ENCODE measurements around the gene GPC6.

The GPC6 gene

DNA sequence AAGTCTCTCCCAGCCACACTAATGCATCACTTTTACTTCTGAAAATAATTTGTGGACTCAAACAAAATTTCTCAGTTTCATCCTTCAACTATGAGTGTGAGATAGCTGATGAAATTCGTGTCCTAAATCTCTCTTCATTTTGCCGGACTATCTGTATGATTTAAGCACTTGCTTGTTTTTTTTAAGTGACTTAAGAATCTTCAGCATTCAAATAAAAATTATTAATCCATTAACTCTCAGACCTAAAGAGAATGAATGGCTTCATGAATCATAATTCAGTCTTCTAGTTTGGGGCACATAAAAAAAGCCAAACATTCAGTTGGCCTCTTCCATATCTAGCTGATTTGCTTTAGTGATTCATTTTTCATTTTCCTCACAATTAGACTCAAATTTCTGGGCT lies 673.4 kb downstream of the GPC6 start:
- in situ Hi-C loops (cut with HindIII; ENCODE audit: low sequenced_read_pairs): no loop called here
- peak; percentile 4 for DNase-seq (ENCODE audit: low read depth, low spot score)
- TF ChIP-seq, protein P1, sequence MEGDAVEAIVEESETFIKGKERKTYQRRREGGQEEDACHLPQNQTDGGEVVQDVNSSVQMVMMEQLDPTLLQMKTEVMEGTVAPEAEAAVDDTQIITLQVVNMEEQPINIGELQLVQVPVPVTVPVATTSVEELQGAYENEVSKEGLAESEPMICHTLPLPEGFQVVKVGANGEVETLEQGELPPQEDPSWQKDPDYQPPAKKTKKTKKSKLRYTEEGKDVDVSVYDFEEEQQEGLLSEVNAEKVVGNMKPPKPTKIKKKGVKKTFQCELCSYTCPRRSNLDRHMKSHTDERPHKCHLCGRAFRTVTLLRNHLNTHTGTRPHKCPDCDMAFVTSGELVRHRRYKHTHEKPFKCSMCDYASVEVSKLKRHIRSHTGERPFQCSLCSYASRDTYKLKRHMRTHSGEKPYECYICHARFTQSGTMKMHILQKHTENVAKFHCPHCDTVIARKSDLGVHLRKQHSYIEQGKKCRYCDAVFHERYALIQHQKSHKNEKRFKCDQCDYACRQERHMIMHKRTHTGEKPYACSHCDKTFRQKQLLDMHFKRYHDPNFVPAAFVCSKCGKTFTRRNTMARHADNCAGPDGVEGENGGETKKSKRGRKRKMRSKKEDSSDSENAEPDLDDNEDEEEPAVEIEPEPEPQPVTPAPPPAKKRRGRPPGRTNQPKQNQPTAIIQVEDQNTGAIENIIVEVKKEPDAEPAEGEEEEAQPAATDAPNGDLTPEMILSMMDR (IDR thresholded peaks at IDR 0.05; ENCODE audit: low read depth, low read length): no peak
- H3K4me3 ChIP-seq (ENCODE audit: low read depth, low read length): no peak overlapping the region

DNA sequence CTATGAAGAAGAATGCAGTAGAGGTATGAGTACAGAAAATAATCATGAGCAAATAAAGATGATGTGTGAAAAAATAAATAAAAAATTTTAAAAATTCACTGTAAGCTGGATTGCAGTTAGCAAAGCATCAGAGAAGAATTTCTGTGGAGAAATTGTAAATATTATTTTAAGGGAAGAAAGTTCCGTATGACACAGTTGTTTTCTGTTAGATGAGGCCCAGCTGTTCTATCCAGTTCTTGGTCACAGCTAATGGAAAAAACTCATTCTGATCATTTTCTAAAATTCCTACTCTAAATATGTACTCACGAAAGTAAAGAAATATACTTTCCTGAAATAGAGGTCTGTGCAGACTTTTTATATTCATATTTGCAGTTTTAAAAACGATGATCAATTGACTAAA lies 674.1 kb downstream of the GPC6 start:
- peak; percentile 27 for DNase-seq (ENCODE audit: low read depth, low spot score)
- TF ChIP-seq, protein P1 (IDR thresholded peaks at IDR 0.05; ENCODE audit: low read depth, low read length): no peak
- in situ Hi-C loops (cut with HindIII; ENCODE audit: low sequenced_read_pairs): no loop called here
- no peak overlapping the region for H3K4me3 ChIP-seq (ENCODE audit: low read depth, low read length)

DNA sequence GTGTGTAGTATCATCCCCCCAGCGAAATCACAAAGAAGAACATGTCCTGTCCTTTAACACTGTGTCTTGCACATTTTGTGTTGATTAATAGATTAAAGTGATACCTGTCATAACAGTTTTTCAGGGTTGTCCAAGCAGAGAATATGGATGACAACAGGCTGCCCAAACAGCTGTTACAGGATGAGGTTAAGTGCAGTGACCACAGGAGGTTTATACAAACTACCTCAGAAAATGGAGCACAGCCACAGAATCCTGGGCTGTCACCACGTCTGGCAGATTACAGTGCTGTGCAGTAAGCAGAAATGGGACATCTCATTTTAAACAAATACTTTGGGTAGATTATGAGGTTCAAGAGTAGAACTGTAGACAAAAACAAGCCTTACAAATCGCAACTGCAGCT lies 677.3 kb downstream of the GPC6 start:
- peak; percentile 53 for DNase-seq (ENCODE audit: low read depth, low spot score)
- in situ Hi-C loops (cut with HindIII; ENCODE audit: low sequenced_read_pairs): no loop called here
- TF ChIP-seq, protein P1 (IDR thresholded peaks at IDR 0.05; ENCODE audit: low read depth, low read length): no peak
- H3K4me3 ChIP-seq (ENCODE audit: low read depth, low read length): no peak overlapping the region

DNA sequence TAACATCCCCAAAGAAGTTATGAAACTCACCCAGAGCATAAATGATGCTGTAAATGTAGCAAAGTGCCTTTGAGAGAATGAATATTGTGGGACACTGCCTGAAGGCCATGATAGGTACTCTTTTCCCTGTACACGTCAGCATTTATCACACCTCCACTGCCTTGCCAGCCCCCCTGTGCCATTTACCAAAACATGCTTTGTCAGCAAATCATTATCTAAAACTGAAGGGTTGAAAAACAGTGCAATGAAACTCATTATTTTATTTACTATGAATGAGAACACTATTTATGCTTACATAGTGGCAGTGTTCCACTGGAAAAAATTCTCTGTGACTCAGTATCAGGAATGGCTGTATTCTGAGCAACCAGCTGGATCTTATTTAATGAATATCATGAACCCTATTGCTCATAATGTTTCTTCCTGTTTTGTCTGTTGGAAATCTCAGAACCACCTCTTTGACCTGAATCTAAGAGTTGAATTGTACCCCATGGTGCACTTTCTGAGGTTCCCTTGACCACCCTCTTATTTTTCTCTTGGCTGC lies 688.7 kb downstream of the GPC6 start:
- peak; percentile 58 for DNase-seq (ENCODE audit: low read depth, low spot score)
- in situ Hi-C loops (cut with HindIII; ENCODE audit: low sequenced_read_pairs): no loop called here
- no peak overlapping the region for H3K4me3 ChIP-seq (ENCODE audit: low read depth, low read length)
- TF ChIP-seq, protein P1 (IDR thresholded peaks at IDR 0.05; ENCODE audit: low read depth, low read length): no peak

DNA sequence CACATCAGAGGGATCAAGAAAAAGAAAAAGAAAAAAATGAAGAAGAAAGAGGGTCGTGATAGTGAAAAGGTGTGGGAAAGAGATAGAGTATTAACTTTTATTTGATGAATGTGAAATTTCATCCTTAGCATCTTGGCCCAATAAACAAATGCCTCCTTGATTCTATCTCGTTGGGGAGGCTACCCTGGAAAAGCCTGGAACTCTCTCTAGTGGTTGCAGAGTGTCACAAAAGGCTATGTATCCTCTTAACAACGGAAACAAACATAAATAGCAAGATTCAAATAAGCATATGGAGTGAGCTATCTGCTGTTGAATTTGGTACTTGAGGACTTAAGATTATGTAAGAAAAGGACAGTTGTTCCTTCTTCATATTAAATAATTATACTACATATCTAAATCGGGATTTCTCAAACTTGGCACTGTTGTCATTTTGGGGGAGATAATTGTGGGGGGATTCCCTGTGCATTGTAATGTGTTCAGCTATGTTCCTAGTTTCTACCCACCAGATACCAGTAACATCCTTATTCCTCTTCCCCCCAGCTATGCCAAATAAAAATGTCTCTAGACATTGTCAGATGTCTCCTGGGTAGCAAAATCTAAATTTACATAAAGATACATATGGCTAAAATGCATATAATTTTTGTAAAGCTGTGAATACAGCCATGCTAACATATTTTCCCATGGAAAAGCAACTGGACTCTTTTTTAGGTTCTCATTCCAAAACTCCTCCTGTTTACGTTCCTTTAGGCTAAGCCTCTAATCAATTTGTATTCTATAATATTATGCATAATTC lies 695.7 kb downstream of the GPC6 start:
- no peak overlapping the region for H3K4me3 ChIP-seq (ENCODE audit: low read depth, low read length)
- DNase-seq (ENCODE audit: low read depth, low spot score): no peak
- TF ChIP-seq, protein P1 (IDR thresholded peaks at IDR 0.05; ENCODE audit: low read depth, low read length): no peak
- in situ Hi-C loops (cut with HindIII; ENCODE audit: low sequenced_read_pairs): no loop called here

DNA sequence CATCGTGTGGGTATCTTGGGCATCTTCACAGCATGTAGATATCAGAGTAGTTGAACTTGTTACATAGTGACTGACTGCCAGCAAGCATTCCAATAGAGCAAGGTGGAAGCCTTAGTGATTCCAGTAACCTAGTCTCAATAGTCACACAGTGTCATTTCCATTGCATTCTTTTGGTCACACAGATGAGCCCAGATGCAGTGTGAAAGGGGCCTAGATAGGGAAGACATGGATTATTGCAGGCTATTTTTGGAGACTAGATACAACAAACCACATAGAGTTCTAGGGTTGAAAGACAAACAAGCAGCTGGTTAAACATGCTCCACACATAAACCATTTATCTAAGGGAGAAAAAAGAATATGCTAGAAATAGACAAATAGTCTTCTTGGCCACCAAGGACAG lies 699.4 kb downstream of the GPC6 start:
- TF ChIP-seq, protein P1 (IDR thresholded peaks at IDR 0.05; ENCODE audit: low read depth, low read length): no peak
- no peak for DNase-seq (ENCODE audit: low read depth, low spot score)
- no peak overlapping the region for H3K4me3 ChIP-seq (ENCODE audit: low read depth, low read length)
- in situ Hi-C loops (cut with HindIII; ENCODE audit: low sequenced_read_pairs): no loop called here
